GM21360 (cell line): ENCODE data around the gene SCRN1.
"Not testable (repeated sequence)": the region's sequence is repeated elsewhere in the genome, so short reads cannot be mapped to it uniquely, and the experiment has no call there.

ENCODE experiments used
- ATAC-seq: cut with Tn5 transposase; IDR thresholded peaks from one replicate; pipeline ENCODE4 v1.9.1; 2021; ENCODE audit warnings: mild to moderate bottlenecking, moderate library complexity; ENCODE audit not compliant: unreplicated experiment

Gene SCRN1

GRCh38 chr7:29969738-29970137 is 19.9 kb downstream of the SCRN1 start:
- ATAC-seq = no peak

GRCh38 chr7:29968683-29969395 is 20.8 kb downstream of the SCRN1 start:
- ATAC-seq = no peak

GRCh38 chr7:29965030-29965429 is 24.6 kb downstream of the SCRN1 start:
- no peak for ATAC-seq

- no peak for ATAC-seq
Measured at GRCh38 chr7:29962035-29962434, 27.6 kb downstream of the SCRN1 start.

- not testable (repeated sequence) for ATAC-seq
Measured at GRCh38 chr7:29961611-29962010, 28.0 kb downstream of the SCRN1 start.

GRCh38 chr7:29958667-29959358 is 30.8 kb downstream of the SCRN1 start:
- no peak for ATAC-seq

- ATAC-seq = no peak
Measured at GRCh38 chr7:29957521-29958310, 31.9 kb downstream of the SCRN1 start.

GRCh38 chr7:29956487-29956836 is 33.1 kb downstream of the SCRN1 start:
- peak; percentile 17 for ATAC-seq

- peak; percentile 76 for ATAC-seq
Measured at GRCh38 chr7:29955799-29956486, 33.7 kb downstream of the SCRN1 start.

- no peak for ATAC-seq
Measured at GRCh38 chr7:29955075-29955792, 34.4 kb downstream of the SCRN1 start.

GRCh38 chr7:29953726-29954347 is 35.8 kb downstream of the SCRN1 start:
- ATAC-seq = no peak

- no peak for ATAC-seq
Measured at GRCh38 chr7:29951206-29951605, 38.4 kb downstream of the SCRN1 start.

- no peak for ATAC-seq
Measured at GRCh38 chr7:29950480-29950879, 39.1 kb downstream of the SCRN1 start.

GRCh38 chr7:29948587-29948986 is 41.0 kb downstream of the SCRN1 start:
- no peak for ATAC-seq

- no peak for ATAC-seq
Measured at GRCh38 chr7:29946428-29947186, 43.0 kb downstream of the SCRN1 start.

GRCh38 chr7:29945259-29945809 is 44.3 kb downstream of the SCRN1 start:
- ATAC-seq = no peak

- no peak for ATAC-seq
Measured at GRCh38 chr7:29940199-29940598, 49.4 kb downstream of the SCRN1 start.

- no peak for ATAC-seq
Measured at GRCh38 chr7:29937132-29937531, 52.5 kb downstream of the SCRN1 start.

GRCh38 chr7:29935111-29935510 is 54.5 kb downstream of the SCRN1 start:
- no peak for ATAC-seq
